H1 (cell line): ENCODE measurements around the gene ZNF488. TPM values are rescaled to one million over a fixed set of nuclear protein-coding genes. Genes with fewer than 3 reads are reported as not detected.

ENCODE experiments used
- CBX5 ChIP-seq: fragments of 300-800, 300-1000 bp; sonication (generic); IDR thresholded peaks from 2 replicates; pipeline ENCODE4 v1.7.1; 2016; ENCODE audit warnings: antibody characterized with exemption, low read length, low read depth
- CHD2 ChIP-seq: IDR thresholded peaks from 2 replicates; pipeline ENCODE4 v1.6.1; 2012; ENCODE audit warnings: low read length, improper control_type of control experiment
- JUND ChIP-seq: IDR thresholded peaks from 2 replicates; pipeline ENCODE4 v1.6.1; 2011; ENCODE audit warnings: mild to moderate bottlenecking, improper control_type of control experiment, low read length
- MAFK ChIP-seq: IDR thresholded peaks from 2 replicates; pipeline ENCODE4 v1.6.1; 2012; ENCODE audit warnings: low read depth, mild to moderate bottlenecking, improper control_type of control experiment, low read length
- RNF2 ChIP-seq: fragments of 200-900, 300-1000 bp; sonication (generic); IDR thresholded peaks from 2 replicates; pipeline ENCODE4 v1.7.1; 2016; ENCODE audit warnings: borderline replicate concordance, low read depth, mild to moderate bottlenecking, antibody characterized with exemption, low read length; ENCODE audit not compliant: poor library complexity, severe bottlenecking; ENCODE audit errors: missing control alignments
- SP1 ChIP-seq: IDR thresholded peaks from 2 replicates; pipeline ENCODE4 v1.6.1; 2011; ENCODE audit warnings: low read depth, low read length
- polyA plus RNA-seq, 7 experiments: library from polyadenylated mRNA; depleted of rRNA in 3 of 7; stranded (reverse) in 5 of 7; unstranded in 2 of 7; fragments of >200 nt in 5 of 7; fragments of 200-250 nt in 2 of 7; gene quantifications; 1 replicate in 5 of 7; 2 replicates in 1 of 7; 4 replicates in 1 of 7; pipeline versions ENCODE4 v1.2.1 to v1.2.3, GENCODE V29; 2011 to 2013; ENCODE audit warnings: missing spikeins in 2 of 7, mixed read lengths in 2 of 7
- total RNA-seq: library from RNA; stranded (reverse); fragmentation: NEBNext Ultra II Directional; extraction: Animal tissue kit (Norgen Biotek cat#: 25700); gene quantifications from 2 replicates; pipeline ENCODE4 v1.2.1, GENCODE V29; 2021

The ZNF488 gene
- total and polyA plus RNA-seq, 2 of the 8 experiments (the other 6 are each of a cell fraction or from before 2014, with no cell fraction given), result 7.9 to 11.4 TPM

GRCh38 chr10:47335906-47336305 lies 48.2 kb downstream of the ZNF488 start (continued):
- no peak for TF ChIP-seq MAFK
- TF ChIP-seq SP1, result no peak
- TF ChIP-seq JUND, result no peak
- TF ChIP-seq CHD2, result no peak
- TF ChIP-seq CBX5, result no peak
- TF ChIP-seq RNF2, result no peak
